GM12878 (cell line): ENCODE measurements around the gene MAP3K5. TPM values are rescaled to one million over a fixed set of nuclear protein-coding genes. Genes with fewer than 3 reads are reported as not detected.

Experiments used
- BHLHE40 ChIP-seq, 2 experiments: fragments of 450-650 bp in 1 of 2; IDR thresholded peaks; 2 replicates each; pipeline ENCODE4 v1.6.1; 2011 to 2017; ENCODE audit warnings: low read depth in 2 of 2, borderline replicate concordance in 1 of 2, improper control_type of control experiment in 1 of 2, low read length in 1 of 2, mild to moderate bottlenecking in 1 of 2
- BMI1 ChIP-seq: fragments of 450-650 bp; IDR thresholded peaks from 2 replicates; pipeline ENCODE4 v1.6.1; 2016; ENCODE audit warnings: mild to moderate bottlenecking, moderate library complexity, borderline replicate concordance
- CBX3 ChIP-seq: fragments of 200-600 bp; sonication (generic); IDR thresholded peaks from 2 replicates; pipeline ENCODE4 v1.6.1; 2016; ENCODE audit warnings: low read depth, borderline replicate concordance
- EGR1 ChIP-seq, 2 experiments: IDR thresholded peaks; 1 replicate in 1 of 2; 2 replicates in 1 of 2; pipeline ENCODE4 v1.6.1; 2011 to 2012; ENCODE audit warnings: low read depth in 2 of 2, low read length in 2 of 2, borderline replicate concordance in 1 of 2, mild to moderate bottlenecking in 1 of 2, moderate library complexity in 1 of 2
- FOS ChIP-seq: IDR thresholded peaks from 3 replicates; pipeline ENCODE4 v1.6.1; 2011; ENCODE audit warnings: borderline replicate concordance; ENCODE audit not compliant: insufficient read length; ENCODE audit errors: extremely low read depth
- NFXL1 ChIP-seq: fragments of 450-650 bp; IDR thresholded peaks from 2 replicates; pipeline ENCODE4 v1.6.1; 2017; ENCODE audit warnings: antibody characterized with exemption, mild to moderate bottlenecking, borderline replicate concordance
- NR2C1 ChIP-seq: fragments of 450-650 bp; IDR thresholded peaks from 2 replicates; pipeline ENCODE4 v1.6.1; 2017; ENCODE audit warnings: antibody characterized with exemption, mild to moderate bottlenecking, moderate library complexity
- POLR2AphosphoS2 ChIP-seq: IDR thresholded peaks from 2 replicates; pipeline ENCODE4 v1.6.1; 2011; ENCODE audit warnings: low read depth, mild to moderate bottlenecking, low read length, improper control_type of control experiment, moderate library complexity
- POU2F2 ChIP-seq: IDR thresholded peaks from 3 replicates; pipeline ENCODE4 v1.6.1; 2011; ENCODE audit warnings: low read depth, mild to moderate bottlenecking, low read length, borderline replicate concordance
- SIN3A ChIP-seq: IDR thresholded peaks from 2 replicates; pipeline ENCODE4 v1.6.1; 2012; ENCODE audit warnings: low read depth, low read length, improper control_type of control experiment
- SUZ12 ChIP-seq: fragments of 200-600 bp; sonication (generic); IDR thresholded peaks from one replicate; pipeline ENCODE4 v1.6.1; 2018; ENCODE audit warnings: antibody characterized with exemption, mild to moderate bottlenecking; ENCODE audit not compliant: unreplicated experiment
- TARDBP ChIP-seq: IDR thresholded peaks from 2 replicates; pipeline ENCODE4 v1.6.1; 2016; ENCODE audit warnings: borderline replicate concordance
- TCF7 ChIP-seq: IDR thresholded peaks from 2 replicates; pipeline ENCODE4 v1.6.1; 2014; ENCODE audit warnings: antibody characterized with exemption, borderline replicate concordance
- YY1 ChIP-seq: IDR thresholded peaks from 2 replicates; pipeline ENCODE4 v1.6.1; 2011; ENCODE audit warnings: low read depth, mild to moderate bottlenecking, low read length
- polyA plus RNA-seq, 11 experiments: library from polyadenylated mRNA; depleted of rRNA in 4 of 11; unstranded in 6 of 11; stranded (reverse) in 5 of 11; fragments of >200 nt; fragmentation: Nextera tagmentation in 4 of 11; fragmentation: Illumina TruSeq in 1 of 11; extraction: Ambion mirVana in 4 of 11; extraction: Trizol in 1 of 11; gene quantifications; 1 replicate in 1 of 11; 2 replicates in 10 of 11; pipeline versions ENCODE4 v1.2.1 to v1.2.3, GENCODE V29; 2011 to 2016; ENCODE audit warnings: inconsistent platforms in 2 of 11, missing spikeins in 2 of 11, low read depth in 1 of 11
- total RNA-seq, 4 experiments: library from RNA; depleted of rRNA in 3 of 4; stranded (reverse); fragments of >200 nt in 3 of 4; fragmentation: Illumina TruSeq in 1 of 4; extraction: Trizol in 1 of 4; gene quantifications; 2 replicates each; pipeline versions ENCODE4 v1.2.1 to v1.2.3, GENCODE V29; 2013 to 2021
- TF ChIP-seq, protein P1 (sequence below): fragments of 450-650 bp; IDR thresholded peaks from 2 replicates; pipeline ENCODE4 v1.6.1; 2016; ENCODE audit warnings: mild to moderate bottlenecking, moderate library complexity, borderline replicate concordance
- TF ChIP-seq, protein P2 (sequence below): fragments of 450-650 bp; formaldehyde crosslinking; IDR thresholded peaks from 2 replicates; pipeline ENCODE4 v1.5.0; 2022; ENCODE audit warnings: mild to moderate bottlenecking, missing genetic modification characterization
- TF ChIP-seq, protein P3 (sequence below): IDR thresholded peaks from 2 replicates; pipeline ENCODE4 v1.6.1; 2011; ENCODE audit warnings: low read depth, mild to moderate bottlenecking, low read length, moderate library complexity, borderline replicate concordance; ENCODE audit errors: extremely low read depth
- TF ChIP-seq, protein P4 (sequence below): fragments of 450-650 bp; IDR thresholded peaks from 2 replicates; pipeline ENCODE4 v1.6.1; 2017; ENCODE audit warnings: mild to moderate bottlenecking

The MAP3K5 gene
- total and polyA plus RNA-seq, 10 of the 15 experiments (the other 5 are each of a cell fraction or from before 2014, with no cell fraction given) = 5.4 to 34.3 (median 26.4) TPM

DNA sequence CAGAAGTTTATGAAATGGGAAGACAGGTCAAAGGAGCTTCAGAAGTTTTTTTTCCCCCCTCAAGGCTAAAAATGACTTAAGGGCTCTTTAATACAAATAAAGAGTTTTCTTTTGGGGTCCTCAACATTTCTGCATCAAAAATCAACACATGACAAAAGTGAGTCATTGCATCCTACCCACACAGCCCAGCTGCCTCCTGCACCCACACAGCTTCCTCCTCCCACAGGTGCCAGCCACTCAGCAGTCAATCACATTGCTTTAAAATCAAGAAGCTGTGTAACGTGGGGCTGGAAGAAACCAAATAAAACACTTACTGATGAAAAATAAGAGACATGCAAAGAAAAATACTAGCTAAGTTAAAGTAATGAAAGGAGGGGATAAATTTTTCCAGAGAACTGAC, 68.5 kb downstream of the MAP3K5 start (continued):
- TF ChIP-seq EGR1 (IDR thresholded peaks at IDR 0.05; ENCODE audit: borderline replicate concordance in 1 of 2, low read depth in 2 of 2, low read length in 2 of 2) = peak in 1 of 2 experiments; percentile 44; a peak in 1 of 3 replicates
- TF ChIP-seq BHLHE40 (IDR thresholded peaks at IDR 0.05; ENCODE audit: borderline replicate concordance in 1 of 2, low read depth in 2 of 2, low read length in 1 of 2) = 0 out of 4 replicates have a peak, but pooled peaks of 1 of the 2 experiments have one; percentile 27
- TF ChIP-seq SUZ12 = no peak
- TF ChIP-seq CBX3 = no peak
- no peak for TF ChIP-seq YY1
- TF ChIP-seq, protein P1, sequence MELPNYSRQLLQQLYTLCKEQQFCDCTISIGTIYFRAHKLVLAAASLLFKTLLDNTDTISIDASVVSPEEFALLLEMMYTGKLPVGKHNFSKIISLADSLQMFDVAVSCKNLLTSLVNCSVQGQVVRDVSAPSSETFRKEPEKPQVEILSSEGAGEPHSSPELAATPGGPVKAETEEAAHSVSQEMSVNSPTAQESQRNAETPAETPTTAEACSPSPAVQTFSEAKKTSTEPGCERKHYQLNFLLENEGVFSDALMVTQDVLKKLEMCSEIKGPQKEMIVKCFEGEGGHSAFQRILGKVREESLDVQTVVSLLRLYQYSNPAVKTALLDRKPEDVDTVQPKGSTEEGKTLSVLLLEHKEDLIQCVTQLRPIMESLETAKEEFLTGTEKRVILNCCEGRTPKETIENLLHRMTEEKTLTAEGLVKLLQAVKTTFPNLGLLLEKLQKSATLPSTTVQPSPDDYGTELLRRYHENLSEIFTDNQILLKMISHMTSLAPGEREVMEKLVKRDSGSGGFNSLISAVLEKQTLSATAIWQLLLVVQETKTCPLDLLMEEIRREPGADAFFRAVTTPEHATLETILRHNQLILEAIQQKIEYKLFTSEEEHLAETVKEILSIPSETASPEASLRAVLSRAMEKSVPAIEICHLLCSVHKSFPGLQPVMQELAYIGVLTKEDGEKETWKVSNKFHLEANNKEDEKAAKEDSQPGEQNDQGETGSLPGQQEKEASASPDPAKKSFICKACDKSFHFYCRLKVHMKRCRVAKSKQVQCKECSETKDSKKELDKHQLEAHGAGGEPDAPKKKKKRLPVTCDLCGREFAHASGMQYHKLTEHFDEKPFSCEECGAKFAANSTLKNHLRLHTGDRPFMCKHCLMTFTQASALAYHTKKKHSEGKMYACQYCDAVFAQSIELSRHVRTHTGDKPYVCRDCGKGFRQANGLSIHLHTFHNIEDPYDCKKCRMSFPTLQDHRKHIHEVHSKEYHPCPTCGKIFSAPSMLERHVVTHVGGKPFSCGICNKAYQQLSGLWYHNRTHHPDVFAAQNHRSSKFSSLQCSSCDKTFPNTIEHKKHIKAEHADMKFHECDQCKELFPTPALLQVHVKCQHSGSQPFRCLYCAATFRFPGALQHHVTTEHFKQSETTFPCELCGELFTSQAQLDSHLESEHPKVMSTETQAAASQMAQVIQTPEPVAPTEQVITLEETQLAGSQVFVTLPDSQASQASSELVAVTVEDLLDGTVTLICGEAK = no peak
- no peak for TF ChIP-seq POLR2AphosphoS2
- TF ChIP-seq BMI1 = 0 out of 2 replicates have a peak, but pooled peaks have one; percentile 24
- TF ChIP-seq, protein P2, sequence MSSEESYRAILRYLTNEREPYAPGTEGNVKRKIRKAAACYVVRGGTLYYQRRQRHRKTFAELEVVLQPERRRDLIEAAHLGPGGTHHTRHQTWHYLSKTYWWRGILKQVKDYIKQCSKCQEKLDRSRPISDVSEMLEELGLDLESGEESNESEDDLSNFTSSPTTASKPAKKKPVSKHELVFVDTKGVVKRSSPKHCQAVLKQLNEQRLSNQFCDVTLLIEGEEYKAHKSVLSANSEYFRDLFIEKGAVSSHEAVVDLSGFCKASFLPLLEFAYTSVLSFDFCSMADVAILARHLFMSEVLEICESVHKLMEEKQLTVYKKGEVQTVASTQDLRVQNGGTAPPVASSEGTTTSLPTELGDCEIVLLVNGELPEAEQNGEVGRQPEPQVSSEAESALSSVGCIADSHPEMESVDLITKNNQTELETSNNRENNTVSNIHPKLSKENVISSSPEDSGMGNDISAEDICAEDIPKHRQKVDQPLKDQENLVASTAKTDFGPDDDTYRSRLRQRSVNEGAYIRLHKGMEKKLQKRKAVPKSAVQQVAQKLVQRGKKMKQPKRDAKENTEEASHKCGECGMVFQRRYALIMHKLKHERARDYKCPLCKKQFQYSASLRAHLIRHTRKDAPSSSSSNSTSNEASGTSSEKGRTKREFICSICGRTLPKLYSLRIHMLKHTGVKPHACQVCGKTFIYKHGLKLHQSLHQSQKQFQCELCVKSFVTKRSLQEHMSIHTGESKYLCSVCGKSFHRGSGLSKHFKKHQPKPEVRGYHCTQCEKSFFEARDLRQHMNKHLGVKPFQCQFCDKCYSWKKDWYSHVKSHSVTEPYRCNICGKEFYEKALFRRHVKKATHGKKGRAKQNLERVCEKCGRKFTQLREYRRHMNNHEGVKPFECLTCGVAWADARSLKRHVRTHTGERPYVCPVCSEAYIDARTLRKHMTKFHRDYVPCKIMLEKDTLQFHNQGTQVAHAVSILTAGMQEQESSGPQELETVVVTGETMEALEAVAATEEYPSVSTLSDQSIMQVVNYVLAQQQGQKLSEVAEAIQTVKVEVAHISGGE (CRISPR knock-in tag) = no peak
- no peak for TF ChIP-seq TCF7
- TF ChIP-seq NFXL1 = no peak
- TF ChIP-seq POU2F2 = no peak
- TF ChIP-seq, protein P3, sequence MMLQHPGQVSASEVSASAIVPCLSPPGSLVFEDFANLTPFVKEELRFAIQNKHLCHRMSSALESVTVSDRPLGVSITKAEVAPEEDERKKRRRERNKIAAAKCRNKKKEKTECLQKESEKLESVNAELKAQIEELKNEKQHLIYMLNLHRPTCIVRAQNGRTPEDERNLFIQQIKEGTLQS = no peak
- TF ChIP-seq SIN3A = no peak
- no peak for TF ChIP-seq FOS
- no peak for TF ChIP-seq NR2C1
- no peak for TF ChIP-seq TARDBP
- TF ChIP-seq, protein P4, sequence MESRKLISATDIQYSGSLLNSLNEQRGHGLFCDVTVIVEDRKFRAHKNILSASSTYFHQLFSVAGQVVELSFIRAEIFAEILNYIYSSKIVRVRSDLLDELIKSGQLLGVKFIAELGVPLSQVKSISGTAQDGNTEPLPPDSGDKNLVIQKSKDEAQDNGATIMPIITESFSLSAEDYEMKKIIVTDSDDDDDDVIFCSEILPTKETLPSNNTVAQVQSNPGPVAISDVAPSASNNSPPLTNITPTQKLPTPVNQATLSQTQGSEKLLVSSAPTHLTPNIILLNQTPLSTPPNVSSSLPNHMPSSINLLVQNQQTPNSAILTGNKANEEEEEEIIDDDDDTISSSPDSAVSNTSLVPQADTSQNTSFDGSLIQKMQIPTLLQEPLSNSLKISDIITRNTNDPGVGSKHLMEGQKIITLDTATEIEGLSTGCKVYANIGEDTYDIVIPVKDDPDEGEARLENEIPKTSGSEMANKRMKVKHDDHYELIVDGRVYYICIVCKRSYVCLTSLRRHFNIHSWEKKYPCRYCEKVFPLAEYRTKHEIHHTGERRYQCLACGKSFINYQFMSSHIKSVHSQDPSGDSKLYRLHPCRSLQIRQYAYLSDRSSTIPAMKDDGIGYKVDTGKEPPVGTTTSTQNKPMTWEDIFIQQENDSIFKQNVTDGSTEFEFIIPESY = no peak
